B cell (primary cell): Measurements from ENCODE around the gene TMEM144. TPM values are rescaled to one million over a fixed set of nuclear protein-coding genes. Genes with fewer than 3 reads are reported as not detected.
"Not testable (repeated sequence)": the region's sequence is repeated elsewhere in the genome, so short reads cannot be mapped to it uniquely, and the experiment has no call there.

ENCODE experiments used
- ATAC-seq: fragments of 200-7000 bp; cut with Tn5 transposase; one replicate; pipeline ENCODE4 v1.10.0; 2021; ENCODE audit warnings: low read depth, mild to moderate bottlenecking, moderate number of reproducible peaks, moderate library complexity
- CTCF ChIA-PET: fragments of 350-600 bp; sonication (Branson Sonifier 250); formaldehyde crosslinking; loops from one replicate; lab custom pipeline; 2021; ENCODE audit warnings: antibody characterized with exemption, inconsistent platforms; lab: Charles Lee
- POLR2A ChIA-PET: fragments of 350-600 bp; sonication (Branson Sonifier 250); formaldehyde crosslinking; loops from one replicate; lab custom pipeline; 2021; ENCODE audit warnings: antibody characterized with exemption; lab: Charles Lee
- DNase-seq: peaks from one replicate; pipeline ENCODE4 v3.0.0; 2013
- H2AFZ ChIP-seq: 2 replicates; pipeline ENCODE4 v1.6.1; 2012; ENCODE audit warnings: mild to moderate bottlenecking, low read depth, low read length; ENCODE audit not compliant: insufficient read depth, poor library complexity, severe bottlenecking
- H3K27ac ChIP-seq, 2 donors: 1 replicate in 1 of 2; 2 replicates in 1 of 2; pipeline ENCODE4 v1.5.1; 2012 to 2013; ENCODE audit warnings: low read length in 2 of 2, mild to moderate bottlenecking in 2 of 2, moderate library complexity in 1 of 2
- H3K27me3 ChIP-seq, 4 experiments: fragments of 200-600 bp in 1 of 4; sonication (generic) in 1 of 4; replicated peaks in 1 of 4; 1 replicate in 2 of 4; 2 replicates in 2 of 4; pipeline versions ENCODE4 v1.6.1 to v1.7.0; 2013 to 2016; ENCODE audit warnings: low read length in 3 of 4, mild to moderate bottlenecking in 2 of 4, mixed read lengths in 1 of 4, moderate library complexity in 1 of 4; ENCODE audit not compliant: insufficient read depth in 4 of 4, control insufficient read depth in 3 of 4; ENCODE audit errors: control extremely low read depth in 1 of 4
- H3K36me3 ChIP-seq, 2 experiments: replicated peaks in 1 of 2; 1 replicate in 1 of 2; 2 replicates in 1 of 2; pipeline versions ENCODE4 v1.6.1 to v1.7.1; 2013; ENCODE audit warnings: low read length in 1 of 2; ENCODE audit not compliant: insufficient read depth in 2 of 2, control insufficient read depth in 1 of 2; ENCODE audit errors: control extremely low read depth in 1 of 2, extremely low read depth in 1 of 2
- H3K4me1 ChIP-seq, 2 donors: fragments of 200-600 bp in 1 of 2; sonication (generic) in 1 of 2; 1 replicate in 1 of 2; 2 replicates in 1 of 2; pipeline versions ENCODE4 v1.5.1 to v1.6.1; 2013 to 2017; ENCODE audit warnings: low read length in 2 of 2; ENCODE audit not compliant: control insufficient read depth in 2 of 2, insufficient read depth in 2 of 2
- H3K4me2 ChIP-seq: replicated peaks from 2 replicates; pipeline ENCODE3; 2012; ENCODE audit warnings: mild to moderate bottlenecking, low read depth, low read length; ENCODE audit not compliant: poor library complexity, severe bottlenecking
- H3K4me3 ChIP-seq, 5 experiments: fragments of 200-600 bp in 1 of 5; sonication (generic) in 1 of 5; 1 replicate in 3 of 5; 2 replicates in 2 of 5; pipeline versions ENCODE4 v1.5.1 to v1.7.0; 2011 to 2016; ENCODE audit warnings: low read length in 4 of 5, mild to moderate bottlenecking in 4 of 5, low read depth in 2 of 5, control low read depth in 1 of 5, moderate library complexity in 1 of 5; ENCODE audit not compliant: insufficient read depth in 1 of 5; ENCODE audit errors: control extremely low read depth in 1 of 5, extremely low read depth in 1 of 5
- H3K79me2 ChIP-seq: fragments of 200-600 bp; sonication (generic); one replicate; pipeline ENCODE4 v1.6.0; 2016; ENCODE audit warnings: low read length; ENCODE audit not compliant: control insufficient read depth, insufficient read depth
- H3K9ac ChIP-seq: fragments of 200-600 bp; sonication (generic); 2 replicates; pipeline ENCODE4 v1.6.1; 2017; ENCODE audit warnings: mild to moderate bottlenecking, low read length, moderate library complexity
- H3K9me3 ChIP-seq, 3 donors: one replicate each; pipeline versions ENCODE4 v1.6.1 to v1.7.1; 2013; ENCODE audit warnings: low read length in 2 of 3; ENCODE audit not compliant: control insufficient read depth in 2 of 3, insufficient read depth in 1 of 3; ENCODE audit errors: control extremely low read depth in 1 of 3
- H4K20me1 ChIP-seq: 2 replicates; pipeline ENCODE4 v1.6.0; 2012; ENCODE audit warnings: mild to moderate bottlenecking, low read length; ENCODE audit not compliant: insufficient read depth, control insufficient read depth, poor library complexity, severe bottlenecking
- H3K27ac Mint-ChIP-seq: one replicate; pipeline ENCODE4 v1.8.0; 2021; ENCODE audit warnings: mixed read lengths
- H3K27me3 Mint-ChIP-seq: one replicate; pipeline ENCODE4 v1.8.0; 2021; ENCODE audit warnings: mixed read lengths
- H3K4me1 Mint-ChIP-seq: one replicate; pipeline ENCODE4 v1.8.0; 2021; ENCODE audit warnings: mixed read lengths
- H3K4me3 Mint-ChIP-seq: one replicate; pipeline ENCODE4 v1.8.0; 2021; ENCODE audit warnings: mixed read lengths
- H3K9me3 Mint-ChIP-seq: one replicate; pipeline ENCODE4 v1.8.0; 2022; ENCODE audit warnings: mixed read lengths; ENCODE audit not compliant: insufficient read depth
- EZH2 ChIP-seq: IDR thresholded peaks from 2 replicates; pipeline ENCODE4 v1.6.1; 2012; ENCODE audit warnings: borderline replicate concordance, low read depth, mild to moderate bottlenecking, moderate library complexity, low read length; ENCODE audit not compliant: insufficient read depth, poor library complexity, severe bottlenecking
- WGBS: methylation state at CpG from one replicate; pipeline ENCODE4 v1.1.5; 2013; ENCODE audit warnings: missing lambda C conversion rate; ENCODE audit not compliant: insufficient coverage; 5-methylcytosine and 5-hydroxymethylcytosine counted together
- intact Hi-C: fragments of 100-400 bp; cut with micrococcal nuclease; formaldehyde crosslinking; loops from one replicate; pipeline ENCODE4 v1.10.0; 2022
- polyA plus RNA-seq: library from polyadenylated mRNA; depleted of rRNA; stranded (reverse); fragments of >200 nt; gene quantifications from 2 replicates; pipeline ENCODE4 v1.2.3, GENCODE V29; 2012
- total RNA-seq, 2 donors: library from RNA; stranded (reverse); fragments of 120-200 nt in 1 of 2; gene quantifications; 1 replicate in 1 of 2; 2 replicates in 1 of 2; pipeline versions ENCODE4 v1.2.3 to v1.2.4, GENCODE V29; 2013 to 2022
- TF ChIP-seq, protein P1 (sequence below): fragments of 200-600 bp; IDR thresholded peaks from one replicate; pipeline ENCODE4 v1.8.0; 2022; ENCODE audit warnings: antibody characterized with exemption, mild to moderate bottlenecking

TMEM144 gene
- total and polyA plus RNA-seq, 2 donors (not counting 1 experiment from before 2014, with no cell fraction given), result 0.06 to 0.07 TPM

DNA sequence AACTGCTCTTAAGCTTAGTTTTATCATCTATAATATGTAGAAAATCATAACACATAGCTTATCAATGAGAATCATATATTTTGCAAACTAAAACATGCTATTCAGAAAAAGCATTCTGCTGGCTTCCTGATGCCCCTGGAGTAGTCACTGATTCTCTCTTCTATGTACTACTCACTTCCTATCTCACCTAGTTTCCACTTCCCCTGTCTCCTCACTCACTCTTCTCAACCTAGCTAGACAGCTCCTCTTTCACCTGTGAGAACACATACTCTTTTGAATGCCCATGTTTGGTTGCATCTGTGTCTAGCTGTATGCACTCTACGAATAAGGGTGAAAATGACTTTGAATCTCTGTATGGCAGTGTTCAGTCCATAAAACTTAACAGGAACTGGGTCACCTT lies 9.3 kb downstream of the TMEM144 start:
- ChIA-PET POLR2A (no interaction called here), CTCF (no interaction called here)
- H3K9ac ChIP-seq, result no peak overlapping the region
- no peak overlapping the region for H2AFZ ChIP-seq
- H3K9me3 ChIP-seq, result no peaks in the 10 kb centered on the region
- H3K79me2 ChIP-seq, result no peaks in the 10 kb centered on the region
- intact Hi-C loops, result no loop called here
- H3K9me3 Mint-ChIP-seq, result no peaks in the 10 kb centered on the region
- H3K4me3 ChIP-seq, result no peak overlapping the region
- H3K27ac ChIP-seq, result no peak overlapping the region
- no peak overlapping the region for H3K4me2 ChIP-seq
- no peak overlapping the region for H3K27ac Mint-ChIP-seq
- no peak for ATAC-seq
- H4K20me1 ChIP-seq, result no peaks in the 10 kb centered on the region
- H3K27me3 Mint-ChIP-seq, result no peaks in the 10 kb centered on the region
- H3K4me1 ChIP-seq, result no peaks in the 10 kb centered on the region
- no CpG with 5 or more reads among the region's 1 CpG for WGBS
- H3K4me1 Mint-ChIP-seq, result no peaks in the 10 kb centered on the region
- no peaks in the 10 kb centered on the region for H3K27me3 ChIP-seq
- no peaks in the 10 kb centered on the region for H3K36me3 ChIP-seq
- TF ChIP-seq, protein P1, sequence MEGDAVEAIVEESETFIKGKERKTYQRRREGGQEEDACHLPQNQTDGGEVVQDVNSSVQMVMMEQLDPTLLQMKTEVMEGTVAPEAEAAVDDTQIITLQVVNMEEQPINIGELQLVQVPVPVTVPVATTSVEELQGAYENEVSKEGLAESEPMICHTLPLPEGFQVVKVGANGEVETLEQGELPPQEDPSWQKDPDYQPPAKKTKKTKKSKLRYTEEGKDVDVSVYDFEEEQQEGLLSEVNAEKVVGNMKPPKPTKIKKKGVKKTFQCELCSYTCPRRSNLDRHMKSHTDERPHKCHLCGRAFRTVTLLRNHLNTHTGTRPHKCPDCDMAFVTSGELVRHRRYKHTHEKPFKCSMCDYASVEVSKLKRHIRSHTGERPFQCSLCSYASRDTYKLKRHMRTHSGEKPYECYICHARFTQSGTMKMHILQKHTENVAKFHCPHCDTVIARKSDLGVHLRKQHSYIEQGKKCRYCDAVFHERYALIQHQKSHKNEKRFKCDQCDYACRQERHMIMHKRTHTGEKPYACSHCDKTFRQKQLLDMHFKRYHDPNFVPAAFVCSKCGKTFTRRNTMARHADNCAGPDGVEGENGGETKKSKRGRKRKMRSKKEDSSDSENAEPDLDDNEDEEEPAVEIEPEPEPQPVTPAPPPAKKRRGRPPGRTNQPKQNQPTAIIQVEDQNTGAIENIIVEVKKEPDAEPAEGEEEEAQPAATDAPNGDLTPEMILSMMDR, result no peak
- no peak for TF ChIP-seq EZH2
- H3K4me3 Mint-ChIP-seq, result no peak overlapping the region
- DNase-seq, result no peak

DNA sequence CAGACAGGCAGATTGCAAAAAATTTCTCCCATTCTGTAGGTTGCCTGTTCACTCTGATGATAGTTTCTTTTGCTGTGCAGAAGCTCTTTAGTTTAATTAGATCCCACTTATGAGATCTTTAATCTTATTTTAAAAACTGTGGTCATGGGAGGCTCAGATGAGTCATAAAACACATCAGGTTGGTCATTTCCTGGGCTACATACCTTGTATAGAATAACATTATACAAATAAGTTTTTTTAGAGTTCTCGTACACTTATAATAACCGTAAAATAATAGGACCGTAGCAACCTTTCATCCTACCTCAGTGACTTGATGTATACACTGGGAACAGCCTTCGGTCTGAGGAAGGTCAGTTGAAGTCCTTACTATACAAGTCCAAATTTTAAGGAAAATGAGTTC lies 14.0 kb downstream of the TMEM144 start:
- H3K27ac Mint-ChIP-seq, H3K9ac ChIP-seq, DNase-seq, POLR2A ChIA-PET, H3K27me3 ChIP-seq, H3K4me3 ChIP-seq, H3K27ac ChIP-seq, CTCF ChIA-PET, H3K4me2 ChIP-seq, H3K27me3 Mint-ChIP-seq, H2AFZ ChIP-seq, H3K79me2 ChIP-seq, H3K9me3 ChIP-seq, H3K36me3 ChIP-seq, ATAC-seq, H3K4me1 Mint-ChIP-seq, H3K9me3 Mint-ChIP-seq, H3K4me1 ChIP-seq, H4K20me1 ChIP-seq, intact Hi-C loops, H3K4me3 Mint-ChIP-seq: not testable (repeated sequence)
- no CpG with 5 or more reads among the region's 4 CpGs for WGBS

DNA sequence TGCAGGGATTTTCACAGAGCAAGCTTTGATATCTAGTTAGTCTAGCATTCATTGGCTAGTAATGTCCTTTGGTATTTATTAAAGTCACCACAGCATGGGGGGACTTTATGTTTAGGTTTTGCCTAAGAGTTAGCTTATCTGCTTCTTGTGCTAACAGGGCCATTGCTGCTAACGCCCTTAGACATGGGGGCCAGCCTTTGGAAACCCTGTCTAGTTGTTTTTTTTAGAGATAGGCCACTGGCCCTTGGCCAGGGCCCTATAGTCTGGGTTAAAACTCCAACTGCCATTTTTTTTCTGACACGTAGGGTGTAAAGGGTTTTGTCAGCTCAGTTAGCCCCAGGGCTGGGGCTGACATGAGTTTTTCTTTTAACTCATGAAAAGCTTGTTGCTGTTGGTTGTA lies 14.7 kb downstream of the TMEM144 start:
- H3K9me3 Mint-ChIP-seq, intact Hi-C loops, H4K20me1 ChIP-seq, H3K27ac Mint-ChIP-seq, H3K27me3 ChIP-seq, H3K4me2 ChIP-seq, H3K36me3 ChIP-seq, H3K27me3 Mint-ChIP-seq, H3K4me1 ChIP-seq, H3K79me2 ChIP-seq, CTCF ChIA-PET, H3K9me3 ChIP-seq, H3K4me3 ChIP-seq, POLR2A ChIA-PET, H3K27ac ChIP-seq, DNase-seq, H3K9ac ChIP-seq, H2AFZ ChIP-seq, ATAC-seq, H3K4me3 Mint-ChIP-seq, H3K4me1 Mint-ChIP-seq: not testable (repeated sequence)
- WGBS, result 50% methylated on average over 1 of the region's 2 CpGs
